DLD1 (cell line): ENCODE data around the gene IFNA17.
"Not testable (repeated sequence)": the region's sequence is repeated elsewhere in the genome, so short reads cannot be mapped to it uniquely, and the experiment has no call there.

Experiments
- in situ Hi-C: cut with HindIII; loops from 2 replicates; pipeline ENCODE4 v1.10.0; 2017; ENCODE audit warnings: low sequenced_read_pairs

The IFNA17 gene

DNA sequence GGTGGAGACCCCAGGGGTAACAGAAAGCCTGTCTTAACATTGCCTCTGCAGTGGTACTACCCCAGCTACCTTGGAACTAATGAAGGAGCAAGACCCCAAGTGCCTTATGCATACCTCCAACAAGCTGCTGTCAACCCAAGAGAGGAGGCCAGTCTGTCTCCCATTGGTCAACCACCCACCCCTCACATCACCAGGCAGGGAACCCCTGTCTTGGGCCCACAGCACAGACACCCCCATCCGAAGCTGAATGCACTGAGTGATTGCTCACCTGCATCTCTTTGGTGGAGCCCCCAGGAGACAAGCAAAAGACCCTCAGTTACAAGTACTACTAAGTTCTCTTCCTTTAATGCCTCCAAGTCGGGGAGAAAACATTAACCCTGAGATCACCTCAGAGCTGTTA lies 15.9 kb downstream of the IFNA17 start:
- in situ Hi-C loops = not testable (repeated sequence)

DNA sequence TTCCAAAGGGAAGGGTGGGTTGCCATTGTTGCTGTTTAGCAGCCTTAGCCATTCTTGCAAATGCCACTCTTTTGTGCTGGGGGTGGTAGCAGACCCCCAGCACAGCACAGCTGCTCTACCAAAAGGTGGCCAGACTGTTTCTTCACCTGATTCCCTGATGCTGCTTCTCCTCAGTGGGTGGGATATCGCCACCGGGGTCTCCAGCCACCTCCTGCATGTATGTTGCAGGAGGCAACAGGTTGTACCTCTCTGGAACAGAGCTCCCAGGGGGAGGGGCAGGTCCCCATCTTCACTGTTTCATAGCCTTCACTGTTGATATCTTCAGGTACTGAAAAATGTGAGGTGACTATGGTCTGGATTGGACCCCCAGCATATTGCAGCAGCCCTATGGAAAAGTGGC lies 17.2 kb downstream of the IFNA17 start:
- in situ Hi-C loops = not testable (repeated sequence)

DNA sequence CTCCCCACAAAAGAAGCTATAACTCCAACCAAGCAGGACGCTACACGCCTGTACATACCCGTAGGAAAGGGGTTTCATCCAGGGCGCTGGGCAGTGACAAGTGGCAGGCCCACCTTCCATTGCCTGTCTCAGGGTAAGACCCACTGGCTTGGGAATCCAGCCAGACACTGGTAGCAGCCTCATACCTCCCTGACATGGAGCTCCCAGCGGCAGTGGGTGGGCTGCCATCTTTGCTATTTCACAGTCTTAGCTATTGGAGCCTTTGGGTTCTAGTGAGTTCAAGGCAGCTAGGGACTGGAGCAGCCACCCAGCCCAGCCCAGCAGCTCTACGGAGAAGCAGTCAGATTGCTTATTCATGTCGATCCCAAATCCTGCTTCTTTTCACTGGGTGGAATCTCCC lies 17.7 kb downstream of the IFNA17 start:
- in situ Hi-C loops = no loop called here

DNA sequence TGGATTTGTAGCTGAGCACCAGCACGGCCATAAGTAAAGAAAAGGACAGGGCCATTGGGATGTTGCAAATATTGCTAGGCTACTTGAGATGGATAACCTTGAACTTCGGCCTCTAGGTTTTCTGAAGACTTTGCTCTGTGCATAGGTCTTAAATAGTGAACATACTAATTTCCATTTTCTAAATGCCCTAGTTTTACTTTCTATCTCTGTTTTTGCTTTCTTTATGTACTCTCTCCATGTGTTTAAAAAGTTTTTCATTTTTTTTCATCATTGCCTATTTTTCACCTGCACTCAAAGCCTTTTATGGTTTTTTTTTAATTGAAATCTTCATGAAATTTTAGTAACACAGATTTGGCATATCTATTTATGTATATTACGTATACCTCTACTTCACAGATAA lies 21.0 kb downstream of the IFNA17 start, which contains the start of gene IFNA10:
Gene IFNA10, minus strand, starts transcription at position 101 of the 400 bp plus-strand sequence. Its CDS starts 46 bp downstream, at position 55.
- in situ Hi-C loops = not testable (repeated sequence)

DNA sequence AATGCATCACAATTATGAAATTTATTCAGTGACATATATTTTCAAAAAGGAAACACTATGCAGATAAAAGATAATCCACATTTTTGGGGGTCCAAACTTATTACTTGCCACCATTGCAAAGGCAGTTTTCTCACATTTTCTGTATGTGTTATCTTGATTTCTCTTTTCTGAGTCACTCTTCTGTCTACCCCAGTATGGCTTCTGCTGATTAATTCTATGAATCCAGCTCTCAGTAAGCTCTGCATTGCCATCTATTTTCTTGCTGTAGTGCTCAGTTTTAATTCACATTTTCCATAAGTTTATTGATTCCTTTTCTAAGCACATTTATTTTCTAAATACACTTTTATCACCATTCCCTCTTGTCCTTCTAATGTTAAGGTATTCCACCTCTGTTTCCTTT lies 22.8 kb downstream of the IFNA17 start:
- in situ Hi-C loops = no loop called here

DNA sequence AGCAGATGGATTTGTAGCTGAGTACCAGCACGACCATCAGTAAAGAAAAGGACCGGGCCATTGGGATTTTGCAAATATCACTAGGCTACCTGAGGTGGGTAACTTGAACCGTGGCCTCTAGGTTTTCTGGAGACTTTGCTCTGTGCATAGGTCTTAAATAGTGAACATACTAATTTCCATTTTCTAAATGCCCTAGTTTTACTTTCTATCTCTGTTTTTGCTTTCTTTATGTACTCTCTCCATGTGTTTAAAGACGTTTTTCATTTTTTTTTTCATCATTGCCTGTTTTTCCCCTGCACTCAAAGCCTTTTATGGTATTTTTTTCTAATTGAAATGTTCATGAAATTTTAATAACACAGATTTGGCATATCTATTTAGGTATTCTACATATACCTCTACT lies 25.9 kb downstream of the IFNA17 start, which contains the start of gene IFNA7:
Gene IFNA7, minus strand, starts transcription at position 101 of the 400 bp plus-strand sequence. Its CDS starts 40 bp downstream, at position 61.
- in situ Hi-C loops = not testable (repeated sequence)

DNA sequence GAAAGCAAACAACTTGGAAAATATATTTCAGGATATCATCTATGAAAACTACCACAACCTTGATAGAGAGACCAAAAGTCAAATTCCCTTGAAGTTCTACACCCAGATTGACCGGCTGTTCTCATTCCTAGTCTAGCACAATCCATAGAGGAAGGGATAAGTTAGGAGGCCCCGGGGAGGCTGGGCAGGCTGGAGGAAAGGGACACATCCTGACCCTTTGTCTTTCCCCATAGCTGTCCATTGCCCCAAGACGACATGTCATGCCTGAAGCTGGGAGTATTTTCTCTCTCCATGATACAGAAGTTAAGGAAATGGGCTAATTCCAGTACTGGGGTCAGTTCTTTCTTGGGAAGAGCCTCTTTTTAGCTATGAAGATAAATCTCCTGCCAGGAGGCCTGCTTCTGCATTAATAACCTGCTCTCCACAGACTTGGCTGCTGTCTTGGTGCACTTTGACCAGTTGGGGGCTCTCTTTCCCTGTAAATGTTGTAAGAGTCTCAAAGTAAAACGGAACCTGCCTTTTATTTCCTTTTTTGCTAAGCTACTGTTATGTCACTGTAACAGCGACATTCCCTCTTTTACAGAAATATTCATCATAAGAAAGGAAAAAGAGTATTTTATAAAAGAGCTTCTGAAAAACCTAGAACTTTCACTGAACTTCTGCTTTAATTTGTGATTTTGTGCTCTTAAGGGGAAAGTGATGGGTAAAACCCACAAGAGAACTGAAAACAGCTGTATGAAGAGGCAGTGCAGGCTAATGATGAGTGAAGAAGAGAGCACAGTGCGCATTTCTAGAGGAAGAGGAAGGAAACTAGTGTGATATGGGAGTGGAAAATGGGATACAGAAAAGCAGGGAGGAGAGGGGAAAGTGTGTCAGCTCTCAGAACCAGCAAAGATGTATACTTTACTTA lies 32.9 kb downstream of the IFNA17 start:
- in situ Hi-C loops = not testable (repeated sequence)

DNA sequence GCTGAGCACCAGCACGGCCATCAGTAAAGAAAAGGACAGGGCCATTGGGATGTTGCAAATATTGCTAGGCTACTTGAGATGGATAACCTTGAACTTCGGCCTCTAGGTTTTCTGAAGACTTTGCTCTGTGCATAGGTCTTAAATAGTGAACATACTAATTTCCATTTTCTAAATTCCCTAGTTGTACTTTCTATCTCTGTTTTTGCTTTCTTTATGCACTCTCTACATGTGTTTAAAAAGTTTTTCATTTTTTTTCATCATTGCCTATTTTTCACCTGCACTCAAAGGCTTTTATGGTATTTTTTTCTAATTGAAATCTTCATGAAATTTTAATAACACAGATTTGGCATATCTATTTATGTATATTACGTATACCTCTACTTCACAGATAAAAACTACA lies 40.5 kb downstream of the IFNA17 start, which contains the start of gene IFNA4:
Gene IFNA4, minus strand, starts transcription at position 101 of the 400 bp plus-strand sequence. Its CDS starts 56 bp downstream, at position 45.
- in situ Hi-C loops = not testable (repeated sequence)

DNA sequence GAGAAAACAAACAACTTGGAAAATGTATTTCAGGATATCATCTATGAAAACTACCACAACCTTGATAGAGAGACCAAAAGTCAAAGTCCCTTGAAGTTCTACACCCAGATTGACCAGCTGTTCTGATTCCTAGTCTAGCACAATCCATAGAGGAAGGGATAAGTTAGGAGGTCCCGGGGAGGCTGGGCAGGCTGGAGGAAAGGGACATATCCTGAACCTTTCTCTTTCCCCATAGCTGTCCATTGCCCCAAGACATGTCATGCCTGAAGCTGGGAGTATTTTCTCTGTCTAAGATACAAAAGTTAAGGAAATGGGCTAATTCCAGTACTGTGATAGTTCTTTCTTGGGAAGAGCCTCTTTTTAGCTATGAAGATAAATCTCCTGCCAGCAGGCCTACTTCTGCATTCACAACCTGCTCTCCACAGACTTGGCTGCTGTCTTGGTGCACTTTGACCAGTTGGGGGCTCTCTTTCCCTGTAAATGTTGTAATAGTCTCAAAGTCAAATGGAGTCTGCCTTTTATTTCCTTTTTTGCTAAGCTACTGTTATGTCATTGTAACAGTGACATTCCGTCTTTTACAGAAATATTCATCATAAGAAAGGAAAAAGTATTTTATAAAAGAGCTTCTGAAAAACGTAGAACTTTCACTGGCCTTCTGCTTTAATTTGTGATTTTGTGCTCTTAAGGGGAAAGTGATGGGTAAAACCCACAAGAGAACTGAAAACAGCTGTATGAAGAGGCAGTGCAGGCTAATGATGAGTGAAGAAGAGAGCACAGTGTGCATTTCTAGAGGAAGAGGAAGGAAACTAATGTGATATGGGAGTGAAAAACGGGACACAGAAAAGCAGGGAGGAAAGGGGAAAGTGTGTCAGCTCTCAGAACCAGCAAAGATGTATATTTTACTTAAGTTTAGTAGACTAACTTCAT lies 44.9 kb downstream of the IFNA17 start:
- in situ Hi-C loops = not testable (repeated sequence)
